ENCODE results near the gene RIMS4.

Gene RIMS4

GRCh38 chr20:44810391-44811149 is at the start of gene RIMS4:
RIMS4 (minus strand) TSS chr20:44810546; CDS start chr20:44810271, 275 bp downstream.
- no peak for DNase-seq (ENCODE audit: low read depth)

GRCh38 chr20:44858606-44859360 is 48.4 kb upstream of the RIMS4 start:
- DNase-seq (ENCODE audit: low read depth): no peak

GRCh38 chr20:44856856-44857448 is 46.6 kb upstream of the RIMS4 start:
- DNase-seq (ENCODE audit: low read depth): no peak

- no peak for DNase-seq (ENCODE audit: low read depth)
Observed at GRCh38 chr20:44856442-44856841, 46.1 kb upstream of the RIMS4 start.

- no peak for DNase-seq (ENCODE audit: low read depth)
Observed at GRCh38 chr20:44851545-44851944, 41.2 kb upstream of the RIMS4 start.

- DNase-seq (ENCODE audit: low read depth): no peak
Observed at GRCh38 chr20:44850837-44851236, 40.5 kb upstream of the RIMS4 start.

GRCh38 chr20:44850272-44850671 is 39.9 kb upstream of the RIMS4 start:
- no peak for DNase-seq (ENCODE audit: low read depth)

GRCh38 chr20:44849703-44850102 is 39.4 kb upstream of the RIMS4 start:
- DNase-seq (ENCODE audit: low read depth): no peak

- no peak for DNase-seq (ENCODE audit: low read depth)
Observed at GRCh38 chr20:44848254-44849015, 38.1 kb upstream of the RIMS4 start.

- DNase-seq (ENCODE audit: low read depth): no peak
Observed at GRCh38 chr20:44843876-44844275, 33.5 kb upstream of the RIMS4 start.

- DNase-seq (ENCODE audit: low read depth): no peak
Observed at GRCh38 chr20:44841955-44842354, 31.6 kb upstream of the RIMS4 start.

- no peak for DNase-seq (ENCODE audit: low read depth)
Observed at GRCh38 chr20:44840826-44841225, 30.5 kb upstream of the RIMS4 start.

- no peak for DNase-seq (ENCODE audit: low read depth)
Observed at GRCh38 chr20:44839481-44839880, 29.1 kb upstream of the RIMS4 start.

GRCh38 chr20:44838521-44838920 is 28.2 kb upstream of the RIMS4 start:
- no peak for DNase-seq (ENCODE audit: low read depth)

- DNase-seq (ENCODE audit: low read depth): no peak
Observed at GRCh38 chr20:44837946-44838345, 27.6 kb upstream of the RIMS4 start.

- no peak for DNase-seq (ENCODE audit: low read depth)
Observed at GRCh38 chr20:44836601-44837120, 26.3 kb upstream of the RIMS4 start.

GRCh38 chr20:44835661-44836221 is 25.4 kb upstream of the RIMS4 start:
- DNase-seq (ENCODE audit: low read depth): no peak

- no peak for DNase-seq (ENCODE audit: low read depth)
Observed at GRCh38 chr20:44835116-44835515, 24.8 kb upstream of the RIMS4 start.

GRCh38 chr20:44834693-44835092 is 24.3 kb upstream of the RIMS4 start:
- no peak for DNase-seq (ENCODE audit: low read depth)

- no peak for DNase-seq (ENCODE audit: low read depth)
Observed at GRCh38 chr20:44833437-44833836, 23.1 kb upstream of the RIMS4 start.

- peak; percentile 7 for DNase-seq (ENCODE audit: low read depth)
Observed at GRCh38 chr20:44832724-44833123, 22.4 kb upstream of the RIMS4 start.

GRCh38 chr20:44830995-44831394 is 20.6 kb upstream of the RIMS4 start:
- DNase-seq (ENCODE audit: low read depth): no peak

Data from fibroblast of gingiva (primary cell).